MG63 (cell line): ENCODE data around the gene SHISA9. TPM values are rescaled to one million over a fixed set of nuclear protein-coding genes. Genes with fewer than 3 reads are reported as not detected.

ENCODE experiments used
- DNase-seq: peaks from one replicate; pipeline ENCODE4 v3.0.0-alpha.2; 2020
- H3K27me3 ChIP-seq: fragments of 250-450 bp; sonication (Bioruptor Pico); 2 replicates; pipeline ENCODE4 v1.5.1; 2020; ENCODE audit warnings: mild to moderate bottlenecking, moderate library complexity
- H3K36me3 ChIP-seq: fragments of 250-450 bp; sonication (Bioruptor Pico); 2 replicates; pipeline ENCODE4 v1.5.1; 2020; ENCODE audit warnings: mild to moderate bottlenecking, moderate library complexity
- H3K4me3 ChIP-seq: fragments of 250-450 bp; sonication (Bioruptor Pico); 2 replicates; pipeline ENCODE4 v1.5.1; 2020; ENCODE audit warnings: mild to moderate bottlenecking, moderate library complexity
- H3K9me3 ChIP-seq: fragments of 250-450 bp; sonication (Bioruptor Pico); 2 replicates; pipeline ENCODE4 v1.5.1; 2020; ENCODE audit warnings: mild to moderate bottlenecking, moderate library complexity
- total RNA-seq: library from RNA; depleted of rRNA; stranded (reverse); fragments of >200 nt; shearing (Covaris generic); gene quantifications from 2 replicates; pipeline ENCODE4 v1.2.3, GENCODE V29; 2014; ENCODE audit warnings: low replicate concordance

SHISA9 gene
- total RNA-seq, 1 experiment from 2014 or later = not detected

DNA sequence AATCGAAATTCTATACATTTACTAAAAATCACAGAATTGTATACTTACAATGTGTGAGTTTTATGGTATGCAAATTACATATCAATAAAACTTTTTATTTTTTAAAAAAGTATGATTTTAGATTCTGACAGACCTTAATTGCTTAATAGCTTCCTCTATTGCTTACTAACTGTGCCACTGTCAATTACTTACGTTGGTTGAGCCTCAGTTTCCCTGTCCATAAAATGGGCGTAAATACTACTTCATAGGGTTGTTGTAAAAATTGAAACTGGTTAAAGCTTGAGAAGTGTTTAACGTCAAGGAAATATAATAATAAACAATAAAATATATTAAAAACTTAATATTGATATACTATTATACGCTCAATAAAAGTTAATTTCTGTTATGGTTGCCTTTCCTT is 203.4 kb downstream of the SHISA9 start:
- H3K27me3 ChIP-seq = no peaks in the 10 kb centered on the region
- H3K36me3 ChIP-seq = no peaks in the 10 kb centered on the region
- no peaks in the 10 kb centered on the region for H3K9me3 ChIP-seq
- no peak for DNase-seq
- H3K4me3 ChIP-seq = no peak overlapping the region

DNA sequence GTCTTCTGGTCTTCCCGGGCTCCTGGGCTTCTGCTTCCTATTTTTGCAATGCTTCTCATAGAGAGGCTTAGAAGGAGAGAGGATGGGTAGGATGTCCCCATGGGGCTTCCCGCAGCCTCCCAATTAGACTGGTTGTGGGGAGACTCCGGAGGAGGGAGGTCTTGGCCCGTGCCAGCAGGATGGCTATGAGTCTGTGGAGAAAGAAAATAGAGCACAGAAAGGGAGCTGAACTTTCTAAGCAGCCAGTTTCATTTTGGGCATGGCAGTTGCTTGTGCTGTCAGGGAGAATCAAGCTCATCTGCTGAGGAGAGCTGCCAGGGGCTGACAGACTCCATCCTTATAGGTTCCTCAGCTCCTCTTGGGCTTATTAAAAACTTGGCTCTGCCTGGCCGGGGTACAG is 204.0 kb downstream of the SHISA9 start:
- no peak for DNase-seq
- H3K4me3 ChIP-seq = no peak overlapping the region
- H3K9me3 ChIP-seq = no peaks in the 10 kb centered on the region
- H3K36me3 ChIP-seq = no peaks in the 10 kb centered on the region
- no peaks in the 10 kb centered on the region for H3K27me3 ChIP-seq

DNA sequence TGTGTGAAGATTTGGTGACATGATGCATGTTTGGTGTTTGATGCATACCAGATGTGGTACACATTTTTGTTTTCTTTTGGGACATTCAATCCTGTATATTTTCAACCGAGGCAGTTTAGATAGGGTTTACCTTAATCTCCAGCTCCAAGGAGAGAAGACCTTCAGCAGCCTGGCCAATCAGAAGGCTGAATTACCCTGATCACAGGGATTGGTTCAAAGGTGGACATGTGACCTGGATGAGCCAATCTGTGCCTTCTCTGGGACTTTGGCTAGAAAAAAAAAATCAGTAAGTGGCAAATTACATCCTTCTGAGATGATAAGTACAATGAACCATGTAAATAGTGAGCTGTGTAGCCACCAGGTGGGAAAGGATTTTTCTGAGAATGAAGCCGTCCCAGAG is 205.1 kb downstream of the SHISA9 start:
- no peak overlapping the region for H3K4me3 ChIP-seq
- H3K9me3 ChIP-seq = no peaks in the 10 kb centered on the region
- no peaks in the 10 kb centered on the region for H3K36me3 ChIP-seq
- no peaks in the 10 kb centered on the region for H3K27me3 ChIP-seq
- DNase-seq = no peak

DNA sequence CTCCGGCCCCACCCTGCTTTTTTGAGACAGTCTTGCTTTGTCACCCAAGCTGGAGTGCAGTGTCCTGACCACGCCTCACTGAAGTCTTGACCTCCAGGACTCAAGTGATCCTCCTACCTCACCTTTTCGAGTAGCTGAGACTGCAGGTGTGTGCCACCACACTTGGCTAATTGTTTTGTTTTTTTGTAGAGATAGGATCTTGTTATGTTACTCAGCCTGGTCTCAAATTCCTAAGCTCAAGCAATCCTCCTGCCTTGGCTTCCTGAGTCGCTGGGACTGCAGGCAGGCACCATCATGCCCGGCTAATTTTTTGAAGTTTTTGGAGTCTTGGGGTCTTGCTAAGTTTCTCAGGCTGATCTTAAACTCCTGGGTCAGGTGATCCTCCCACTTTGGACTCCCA is 206.7 kb downstream of the SHISA9 start:
- Histone ChIP-seq H3K27me3 (no peaks in the 10 kb centered on the region), H3K36me3 (no peaks in the 10 kb centered on the region), H3K9me3 (no peaks in the 10 kb centered on the region), H3K4me3 (no peak overlapping the region)
- DNase-seq = no peak

DNA sequence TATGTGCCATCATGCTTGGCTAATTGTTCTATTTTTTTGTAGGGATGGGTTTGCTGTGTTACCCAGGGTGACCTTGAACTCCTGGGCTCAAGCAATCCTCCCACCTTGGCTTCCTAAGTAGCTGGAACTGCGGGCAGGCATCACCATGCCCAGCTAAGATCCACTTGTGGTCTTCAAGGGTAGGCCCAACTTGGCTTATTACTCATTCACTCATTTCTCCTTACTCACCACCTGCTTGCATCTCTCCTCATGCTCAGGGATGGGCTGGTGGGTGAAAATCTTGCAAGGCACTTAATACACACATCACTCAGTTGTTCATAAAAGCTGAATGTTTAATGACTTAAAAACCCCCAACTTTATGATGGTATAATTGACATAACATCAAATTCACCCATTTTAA is 207.8 kb downstream of the SHISA9 start:
- Histone ChIP-seq H3K9me3 (no peaks in the 10 kb centered on the region), H3K4me3 (no peak overlapping the region), H3K27me3 (no peaks in the 10 kb centered on the region), H3K36me3 (no peaks in the 10 kb centered on the region)
- DNase-seq = no peak

DNA sequence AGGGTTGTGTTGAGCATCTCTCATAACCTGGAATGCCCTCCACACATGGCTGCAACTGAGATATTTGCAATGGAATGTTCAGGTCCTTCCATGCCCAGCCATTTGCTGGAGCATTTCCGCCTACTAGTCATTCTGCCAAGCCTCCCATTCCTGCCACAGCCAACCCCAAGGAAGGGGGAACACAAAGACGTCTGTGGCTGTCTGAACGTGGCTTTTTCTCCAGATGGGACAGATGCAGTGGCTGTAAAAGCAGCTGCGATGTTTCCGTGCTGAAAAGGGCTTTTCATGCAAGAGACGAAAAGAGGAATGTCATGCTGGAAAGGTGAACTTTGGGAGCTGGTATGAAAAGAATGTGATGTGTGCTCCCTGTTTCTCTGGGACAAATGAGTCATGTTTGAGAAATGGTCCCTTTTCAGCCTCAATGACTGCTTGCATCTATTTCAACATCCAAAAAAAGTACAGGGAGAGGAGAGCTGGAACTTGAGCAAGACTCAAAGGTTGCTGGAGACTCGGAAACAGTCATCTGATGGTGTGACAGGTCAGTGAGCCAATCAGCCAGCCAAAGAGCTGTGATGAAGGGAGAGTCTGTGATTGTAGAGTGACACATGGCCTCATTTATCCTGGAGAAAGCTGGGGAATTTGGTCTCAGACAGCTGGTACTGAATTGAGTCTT is 208.9 kb downstream of the SHISA9 start:
- no peaks in the 10 kb centered on the region for H3K36me3 ChIP-seq
- H3K9me3 ChIP-seq = no peaks in the 10 kb centered on the region
- DNase-seq = no peak
- no peak overlapping the region for H3K4me3 ChIP-seq
- H3K27me3 ChIP-seq = no peaks in the 10 kb centered on the region

DNA sequence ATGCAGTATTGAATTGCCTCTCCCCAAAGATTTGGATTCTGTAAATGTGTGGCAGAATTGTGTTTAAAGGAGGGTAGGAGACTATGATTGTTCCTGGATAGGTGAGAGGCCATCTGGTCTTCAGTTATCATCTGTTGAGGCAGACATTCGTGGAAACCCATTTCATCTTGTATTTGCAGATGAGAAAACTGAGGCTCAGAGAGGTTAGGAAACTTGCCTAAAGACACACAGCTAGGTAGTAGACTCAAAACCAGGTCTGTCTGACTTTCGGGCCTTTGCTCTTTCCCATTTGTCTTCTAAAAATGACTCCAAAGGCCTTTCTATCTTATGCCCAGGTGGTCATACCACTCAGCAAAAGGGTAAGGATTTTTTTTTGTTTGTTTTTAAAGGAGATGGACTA is 210.3 kb downstream of the SHISA9 start:
- Histone ChIP-seq H3K27me3 (no peaks in the 10 kb centered on the region), H3K36me3 (no peaks in the 10 kb centered on the region)
- no peak for DNase-seq

DNA sequence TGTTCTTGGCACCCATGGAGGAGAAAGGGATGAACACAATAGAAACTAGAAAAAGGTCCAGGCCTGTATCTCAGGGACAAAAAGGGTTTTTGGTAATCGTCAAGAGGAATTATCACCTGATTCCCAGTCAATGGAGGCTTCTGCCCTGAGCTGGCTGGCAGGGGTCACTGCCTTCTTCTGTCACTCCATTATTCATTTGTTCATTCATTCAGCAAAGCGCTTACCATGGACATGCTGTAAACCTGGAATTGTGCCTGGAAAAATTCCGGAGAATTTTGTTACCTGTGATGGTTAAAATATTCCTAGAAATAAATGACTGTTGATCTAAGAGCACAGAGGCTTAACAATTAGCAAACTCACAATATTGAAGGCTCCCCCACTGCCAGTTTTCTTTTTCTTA is 212.3 kb downstream of the SHISA9 start:
- no peak overlapping the region for H3K4me3 ChIP-seq
- DNase-seq = no peak

More for the DNA sequence above, 210.3 kb downstream of the SHISA9 start:
- no peak overlapping the region for H3K4me3 ChIP-seq
- H3K9me3 ChIP-seq = no peaks in the 10 kb centered on the region

DNA sequence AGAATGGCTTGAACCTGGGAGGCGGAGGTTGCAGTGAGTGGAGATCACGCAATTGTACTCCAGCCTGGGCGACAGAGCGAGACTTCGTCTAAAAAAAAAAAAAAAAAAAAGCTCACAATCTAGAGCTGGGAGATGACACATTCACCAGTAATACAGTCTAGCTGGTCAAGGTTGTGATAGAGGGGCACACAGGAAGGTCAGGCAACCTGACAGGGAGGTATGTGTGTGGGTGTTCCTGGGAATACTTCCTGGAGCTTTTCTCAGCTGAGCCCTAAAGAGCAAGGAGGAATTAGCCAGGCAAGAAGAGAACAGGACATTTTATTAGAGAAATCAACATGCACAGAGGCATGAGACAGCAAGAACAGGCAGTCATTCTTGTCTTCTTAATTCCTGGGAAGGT is 216.7 kb downstream of the SHISA9 start:
- H3K36me3 ChIP-seq = no peaks in the 10 kb centered on the region

More for the DNA sequence above, 212.3 kb downstream of the SHISA9 start:
- no peaks in the 10 kb centered on the region for H3K36me3 ChIP-seq
- no peaks in the 10 kb centered on the region for H3K9me3 ChIP-seq
- no peaks in the 10 kb centered on the region for H3K27me3 ChIP-seq

DNA sequence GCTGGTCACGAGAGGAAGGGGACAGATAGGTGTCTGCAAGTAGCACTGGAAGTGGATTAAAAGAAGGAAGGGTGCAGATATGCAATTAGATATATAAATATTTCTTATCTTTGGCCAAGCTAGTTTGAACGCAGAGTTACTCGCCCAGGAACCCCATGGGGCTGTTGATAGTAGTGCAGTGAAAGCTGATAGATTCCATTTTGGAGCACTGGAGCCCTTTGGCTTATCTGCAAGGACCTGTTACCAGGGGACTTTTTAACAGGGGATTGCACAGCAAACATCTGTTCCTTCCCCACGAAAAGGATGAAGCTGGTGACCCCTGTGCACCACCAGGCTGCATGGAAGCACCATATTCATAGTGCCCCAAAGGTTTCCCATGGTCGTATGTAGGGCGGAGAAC is 218.7 kb downstream of the SHISA9 start:
- Histone ChIP-seq H3K27me3 (no peaks in the 10 kb centered on the region), H3K9me3 (no peaks in the 10 kb centered on the region), H3K36me3 (no peaks in the 10 kb centered on the region), H3K4me3 (no peak overlapping the region)
- no peak for DNase-seq

More for the DNA sequence above, 216.7 kb downstream of the SHISA9 start:
- Histone ChIP-seq H3K9me3 (no peaks in the 10 kb centered on the region), H3K27me3 (no peaks in the 10 kb centered on the region), H3K4me3 (no peak overlapping the region)
- DNase-seq = no peak

DNA sequence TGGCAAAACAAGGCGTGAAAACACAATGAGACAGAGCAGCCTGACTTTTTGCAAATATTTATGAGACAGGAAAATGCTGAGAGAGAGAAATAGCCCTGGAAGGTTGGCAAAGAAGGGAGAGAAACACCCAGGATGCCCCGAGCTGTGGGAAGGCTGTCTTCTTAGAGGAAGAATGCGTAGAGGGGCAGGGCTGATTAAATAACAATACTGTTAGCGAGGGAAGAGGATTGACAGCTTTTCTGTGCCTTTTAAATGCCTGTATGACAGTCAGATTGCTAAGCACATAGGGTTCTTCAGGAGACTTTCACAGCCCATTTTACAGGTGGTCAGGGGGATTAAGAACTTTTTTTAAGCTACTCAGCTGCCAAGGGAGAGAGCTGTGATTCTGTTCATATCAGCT is 219.2 kb downstream of the SHISA9 start:
- no peak for DNase-seq
- no peaks in the 10 kb centered on the region for H3K36me3 ChIP-seq
- H3K4me3 ChIP-seq = no peak overlapping the region
- no peaks in the 10 kb centered on the region for H3K27me3 ChIP-seq
- no peaks in the 10 kb centered on the region for H3K9me3 ChIP-seq

DNA sequence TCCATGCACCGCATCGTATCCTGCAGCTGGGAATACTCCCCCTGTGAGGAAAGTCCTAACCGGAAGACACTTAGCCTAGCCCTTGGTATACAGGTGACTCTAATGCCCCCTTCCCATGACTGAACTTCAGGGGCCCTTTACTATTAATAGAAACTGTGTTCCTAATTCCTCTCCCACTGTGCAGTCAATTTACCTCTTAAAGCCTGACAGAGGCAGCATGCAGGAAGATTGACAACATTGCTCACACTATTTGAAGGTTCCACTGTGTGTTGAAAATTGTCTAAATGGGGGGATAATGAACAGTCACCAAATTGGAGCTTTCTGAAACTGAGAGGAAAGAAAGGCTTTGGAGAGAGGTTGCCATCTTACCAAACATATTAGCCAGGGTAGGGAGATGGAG is 222.6 kb downstream of the SHISA9 start:
- no peaks in the 10 kb centered on the region for H3K9me3 ChIP-seq
- no peaks in the 10 kb centered on the region for H3K27me3 ChIP-seq
- no peaks in the 10 kb centered on the region for H3K36me3 ChIP-seq
- no peak overlapping the region for H3K4me3 ChIP-seq
- no peak for DNase-seq

DNA sequence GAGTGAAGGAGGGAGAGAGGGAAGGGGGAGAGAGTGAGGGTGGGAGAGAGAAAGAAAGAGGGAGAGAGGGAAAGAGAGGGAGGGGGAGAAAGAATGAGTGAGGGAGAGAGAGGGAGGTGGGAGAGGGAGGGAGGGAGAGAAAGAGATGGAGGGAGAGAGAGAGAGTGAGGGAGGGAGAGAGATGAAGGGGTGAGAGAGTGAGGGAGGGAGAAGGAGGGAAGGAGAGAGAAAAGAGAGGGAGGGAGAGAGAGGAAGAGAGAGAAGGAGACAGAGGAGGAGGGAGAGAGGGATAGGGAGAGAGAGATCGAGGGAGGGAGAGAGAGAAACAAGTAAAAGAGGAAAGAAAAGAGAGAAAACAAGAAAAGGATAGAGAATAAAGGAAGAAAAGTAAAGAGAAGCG is 225.7 kb downstream of the SHISA9 start:
- DNase-seq = no peak
- Histone ChIP-seq H3K36me3 (no peaks in the 10 kb centered on the region), H3K9me3 (no peaks in the 10 kb centered on the region), H3K4me3 (no peak overlapping the region), H3K27me3 (no peaks in the 10 kb centered on the region)

DNA sequence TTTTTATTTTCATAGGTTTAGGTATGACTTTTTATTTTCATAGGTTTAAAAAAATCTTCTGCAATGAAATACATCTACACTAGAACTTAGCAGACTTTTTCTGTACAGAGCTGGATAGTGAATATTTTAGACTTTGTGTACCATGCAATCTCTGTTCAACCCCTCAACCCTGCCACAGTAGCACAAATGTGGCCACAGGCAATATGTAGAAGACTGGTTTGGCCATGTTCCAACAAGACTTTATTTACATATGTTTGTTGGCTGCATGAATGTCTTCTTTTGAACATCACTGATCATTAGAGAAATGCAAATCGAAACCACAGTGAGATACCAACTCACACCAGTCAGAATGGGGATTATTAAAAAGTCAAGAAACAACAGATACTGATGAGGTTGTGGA is 229.2 kb downstream of the SHISA9 start:
- no peak for DNase-seq
- Histone ChIP-seq H3K27me3 (no peaks in the 10 kb centered on the region), H3K9me3 (no peaks in the 10 kb centered on the region), H3K4me3 (no peak overlapping the region), H3K36me3 (no peaks in the 10 kb centered on the region)

DNA sequence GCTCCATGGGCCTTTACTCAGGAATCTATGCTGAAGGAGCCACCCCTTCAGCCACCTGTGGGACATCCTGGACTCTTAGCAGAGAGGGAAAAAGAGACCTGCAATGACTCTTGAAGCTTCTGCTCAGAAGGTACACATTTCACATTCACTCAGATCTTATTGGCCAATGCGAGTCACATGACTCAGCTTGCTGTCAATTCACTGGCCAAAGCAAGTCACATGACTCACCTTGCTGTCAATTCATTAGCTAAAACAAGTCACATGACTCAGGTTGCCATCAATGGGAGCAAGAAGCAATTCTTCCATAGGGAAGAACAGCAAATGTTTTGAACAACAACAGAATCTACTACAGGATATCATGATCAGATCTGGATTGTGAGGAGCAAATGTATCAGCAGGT is 233.4 kb downstream of the SHISA9 start:
- Histone ChIP-seq H3K9me3 (no peaks in the 10 kb centered on the region), H3K4me3 (no peak overlapping the region), H3K36me3 (no peaks in the 10 kb centered on the region), H3K27me3 (no peaks in the 10 kb centered on the region)
- no peak for DNase-seq

DNA sequence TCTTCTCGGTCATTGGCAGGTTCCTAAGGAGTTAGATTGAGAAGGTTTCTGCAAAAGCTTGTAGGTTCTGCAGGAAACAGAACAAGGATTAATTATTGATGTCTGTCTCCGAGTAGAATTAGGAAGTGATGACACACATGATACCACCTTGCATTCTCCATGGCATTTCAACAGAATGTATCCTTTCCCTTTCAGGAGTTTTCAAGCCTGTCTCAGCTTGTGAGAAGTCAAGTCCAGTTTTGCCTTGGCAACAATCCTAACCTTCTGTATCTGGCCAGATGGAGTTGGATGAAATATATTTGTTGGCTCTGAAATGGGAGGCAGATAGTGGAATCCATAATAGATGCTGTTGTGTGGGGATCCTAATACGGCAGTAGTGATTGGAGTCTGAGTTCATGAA is 235.5 kb downstream of the SHISA9 start:
- H3K9me3 ChIP-seq = no peaks in the 10 kb centered on the region
- H3K27me3 ChIP-seq = no peaks in the 10 kb centered on the region
- H3K4me3 ChIP-seq = no peak overlapping the region
- no peak for DNase-seq
- no peaks in the 10 kb centered on the region for H3K36me3 ChIP-seq

DNA sequence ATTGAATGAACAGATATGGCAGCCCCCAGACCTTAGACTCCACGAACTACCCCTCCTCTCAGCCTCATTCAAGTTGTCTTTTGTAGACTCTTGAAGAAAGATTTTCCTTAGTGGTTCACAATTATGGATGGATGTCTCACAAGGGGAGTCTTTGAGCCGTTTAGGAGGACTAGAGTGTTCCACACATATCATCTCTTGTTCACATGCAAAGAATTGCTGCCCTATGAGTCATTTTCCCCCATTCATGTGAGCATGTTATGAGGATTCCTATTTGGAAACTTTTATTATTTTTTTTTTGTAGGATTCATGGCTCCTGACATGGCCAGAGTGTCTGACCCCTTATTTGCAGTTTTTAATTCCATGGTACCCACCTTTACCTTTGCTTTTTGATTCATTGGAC is 237.1 kb downstream of the SHISA9 start:
- DNase-seq = no peak

DNA sequence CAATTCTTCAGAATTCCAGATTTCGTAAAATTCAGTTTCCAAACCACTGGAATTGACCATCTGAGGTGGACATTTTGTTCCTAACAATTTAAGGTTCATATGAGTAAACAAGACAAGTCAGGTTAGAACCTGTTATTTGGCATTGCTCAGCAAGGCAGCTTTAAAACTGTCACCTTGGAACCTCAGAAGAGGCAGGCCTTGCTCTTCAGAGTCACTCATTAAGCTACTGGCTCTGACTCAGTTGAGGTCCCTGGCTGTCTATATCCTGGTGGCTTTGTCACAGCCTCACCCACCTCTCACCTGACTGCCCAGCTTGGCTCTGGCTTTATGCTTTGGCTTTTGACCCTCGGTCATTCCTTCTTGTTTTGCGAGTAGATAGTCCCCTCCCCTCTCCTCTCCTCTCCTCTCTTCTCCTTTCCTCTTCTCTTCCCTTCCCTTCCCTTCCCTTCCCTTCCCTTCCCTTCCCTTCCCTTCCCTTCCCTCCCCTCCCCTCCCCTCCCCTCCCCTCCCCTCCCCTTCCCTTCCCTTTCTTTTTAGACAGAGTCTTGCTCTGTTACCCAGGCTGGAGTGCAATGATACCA is 238.4 kb downstream of the SHISA9 start:
- Histone ChIP-seq H3K36me3 (no peaks in the 10 kb centered on the region), H3K4me3 (no peak overlapping the region), H3K9me3 (no peaks in the 10 kb centered on the region), H3K27me3 (no peaks in the 10 kb centered on the region)
- no peak for DNase-seq

More for the DNA sequence above, 237.1 kb downstream of the SHISA9 start:
- no peaks in the 10 kb centered on the region for H3K36me3 ChIP-seq
- H3K4me3 ChIP-seq = no peak overlapping the region
- no peaks in the 10 kb centered on the region for H3K9me3 ChIP-seq
- H3K27me3 ChIP-seq = no peaks in the 10 kb centered on the region
